ENCODE results near the gene BSPRY. TPM values are rescaled to one million over a fixed set of nuclear protein-coding genes. Genes with fewer than 3 reads are reported as not detected.

BSPRY gene
- total RNA-seq, 2 experiments from 2014 or later, result 5.7 to 6.6 TPM

- H3K36me3 Mint-ChIP-seq (ENCODE audit: low read depth), result peaks cover 34% of the 10 kb centered on the region
- POLR2A ChIA-PET, result interaction anchor here (0.5 to 2.6 kb wide), 14 partner anchors 9 to 1084 kb away, joined by 3 to 13 read pairs (median 6); partner anchors contain the start of genes ALAD, CDC26, FKBP15 and PRPF4
- DNase-seq (no peak), ATAC-seq (peak; percentile 16)
- no peaks in the 10 kb centered on the region for H3K9me3 Mint-ChIP-seq (ENCODE audit: low read depth)
- H3K27ac Mint-ChIP-seq, result peak overlapping the region; percentile 100
- no peaks in the 10 kb centered on the region for H3K27me3 Mint-ChIP-seq
- CTCF ChIA-PET, result interaction anchor here (0.6 to 3.8 kb wide), 11 partner anchors 10 to 1779 kb away, joined by 3 to 38 read pairs (median 7); partner anchors contain the start of genes ALAD, CDC26, DNAJC25 and FKBP15
- H3K4me3 Mint-ChIP-seq, result peak overlapping the region; percentile 98
- intact Hi-C loops (cut with DNase I, micrococcal nuclease), result loop anchor here (1.0 to 10.0 kb wide), 17 partner anchors 9 to 1175 kb away; partner anchors contain the start of genes ALAD (in 2 of the 2), CDC26 (in 2 of the 2), FKBP15 (in 2 of the 2) and PRPF4 (in 2 of the 2)
- H3K4me1 Mint-ChIP-seq, result peaks cover 36% of the 10 kb centered on the region
Observed at GRCh38 chr9:113409883-113410206, 60.5 kb downstream of the BSPRY start.

- ATAC-seq, result peak; percentile 93
- peaks cover 34% of the 10 kb centered on the region for H3K36me3 Mint-ChIP-seq (ENCODE audit: low read depth)
- DNase-seq, result peak; percentile 98
- no peaks in the 10 kb centered on the region for H3K27me3 Mint-ChIP-seq
- ChIA-PET POLR2A (interaction anchor here (0.5 to 2.6 kb wide), 14 partner anchors 9 to 1085 kb away, joined by 3 to 13 read pairs (median 6); partner anchors contain the start of genes ALAD, CDC26, FKBP15 and PRPF4), CTCF (interaction anchor here (0.6 to 3.8 kb wide), 11 partner anchors 11 to 248 kb away, joined by 3 to 38 read pairs (median 7); partner anchors contain the start of genes ALAD, CDC26, FKBP15 and HDHD3)
- H3K4me3 Mint-ChIP-seq, result peak within 1 kb of the TSS; percentile 98
- intact Hi-C loops (cut with DNase I, micrococcal nuclease), result loop anchor here (1.0 to 10.0 kb wide), 17 partner anchors 9 to 1174 kb away; partner anchors contain the start of genes ALAD (in 2 of the 2), CDC26 (in 2 of the 2), FKBP15 (in 2 of the 2) and PRPF4 (in 2 of the 2)
- H3K4me1 Mint-ChIP-seq, result peaks cover 36% of the 10 kb centered on the region
- peak within 1 kb of the TSS; percentile 100 for H3K27ac Mint-ChIP-seq
- no peaks in the 10 kb centered on the region for H3K9me3 Mint-ChIP-seq (ENCODE audit: low read depth)
Observed at GRCh38 chr9:113410207-113410864, 61.0 kb downstream of the BSPRY start, which contains the start of the genes C9orf43 and POLE3. TSS of gene C9orf43 (plus strand) at chr9:113410747. CDS start at chr9:113413494, 2,747 bp downstream. TSS of gene POLE3 (minus strand) at chr9:113410675. CDS start at chr9:113410293, 382 bp downstream.

GRCh38 chr9:113416149-113416721 lies 66.9 kb downstream of the BSPRY start:
- ATAC-seq, result no peak
- H3K27me3 Mint-ChIP-seq, result no peaks in the 10 kb centered on the region
- no peaks in the 10 kb centered on the region for H3K9me3 Mint-ChIP-seq (ENCODE audit: low read depth)
- DNase-seq, result no peak
- ChIA-PET POLR2A (no interaction called here), CTCF (no interaction called here)
- H3K4me3 Mint-ChIP-seq, result no peak overlapping the region
- no peaks in the 10 kb centered on the region for H3K36me3 Mint-ChIP-seq (ENCODE audit: low read depth)
- intact Hi-C loops (cut with DNase I, micrococcal nuclease), result loop anchor here in 1 of 2 experiments (10.0 kb wide), 2 partner anchors 469 to 1169 kb away; partner anchors contain the start of gene ATP6V1G1
- H3K4me1 Mint-ChIP-seq, result peaks cover 6% of the 10 kb centered on the region
- H3K27ac Mint-ChIP-seq, result no peak overlapping the region

GRCh38 chr9:113417370-113417769 lies 68.0 kb downstream of the BSPRY start:
- H3K36me3 Mint-ChIP-seq (ENCODE audit: low read depth), result no peaks in the 10 kb centered on the region
- H3K27ac Mint-ChIP-seq, result no peak overlapping the region
- intact Hi-C loops (cut with DNase I, micrococcal nuclease), result loop anchor here in 1 of 2 experiments (10.0 kb wide), 2 partner anchors 467 to 1167 kb away; partner anchors contain the start of gene ATP6V1G1
- H3K9me3 Mint-ChIP-seq (ENCODE audit: low read depth), result no peaks in the 10 kb centered on the region
- ChIA-PET POLR2A (no interaction called here), CTCF (no interaction called here)
- H3K4me1 Mint-ChIP-seq, result no peaks in the 10 kb centered on the region
- no peak overlapping the region for H3K4me3 Mint-ChIP-seq
- H3K27me3 Mint-ChIP-seq, result no peaks in the 10 kb centered on the region
- no peak for ATAC-seq
- peak; percentile 30 for DNase-seq

Other genes starting within 250 kb of the BSPRY start
- gene SLC31A2, start 198.5 kb upstream of the BSPRY start, total RNA-seq, result 1 to 10 TPM; 2.7 to 3.2 TPM
- 10 to 100 TPM; 34.0 to 44.2 TPM for gene FKBP15, start 128.3 kb upstream of the BSPRY start, total RNA-seq
- 10 to 100 TPM; 14.8 to 18.2 TPM for gene SLC31A1, start 128.0 kb upstream of the BSPRY start, total RNA-seq
- gene CDC26, start 74.0 kb upstream of the BSPRY start, total RNA-seq, result 10 to 100 TPM; 27.5 to 44.2 TPM
- gene PRPF4, start 73.9 kb upstream of the BSPRY start, total RNA-seq, result 10 to 100 TPM; 51.5 to 53.1 TPM
- gene RNF183, start 46.2 kb upstream of the BSPRY start, total RNA-seq, result under 1 TPM; 0.37 to 0.64 TPM
- 1 to 10 TPM; 1.7 to 2.1 TPM for gene WDR31, start 9.3 kb upstream of the BSPRY start, total RNA-seq
- gene HDHD3, start 27.4 kb downstream of the BSPRY start, total RNA-seq, result 10 to 100 TPM; 12.7 to 16.5 TPM
- 10 to 100 TPM; 20.2 to 30.1 TPM for gene ALAD, start 51.7 kb downstream of the BSPRY start, total RNA-seq
- 10 to 100 TPM; 53.3 to 57.4 TPM for gene POLE3, start 61.1 kb downstream of the BSPRY start, total RNA-seq
- 1 to 10 TPM in 1 of 2 experiments, under 1 TPM in 1; 0.91 to 1.1 TPM for gene C9orf43, start 61.2 kb downstream of the BSPRY start, total RNA-seq
- gene RGS3, start 114.2 kb downstream of the BSPRY start, total RNA-seq, result 10 to 100 TPM; 55.9 to 62.2 TPM